Measurements from ENCODE around the gene ZNRF3.

The ZNRF3 gene

DNA sequence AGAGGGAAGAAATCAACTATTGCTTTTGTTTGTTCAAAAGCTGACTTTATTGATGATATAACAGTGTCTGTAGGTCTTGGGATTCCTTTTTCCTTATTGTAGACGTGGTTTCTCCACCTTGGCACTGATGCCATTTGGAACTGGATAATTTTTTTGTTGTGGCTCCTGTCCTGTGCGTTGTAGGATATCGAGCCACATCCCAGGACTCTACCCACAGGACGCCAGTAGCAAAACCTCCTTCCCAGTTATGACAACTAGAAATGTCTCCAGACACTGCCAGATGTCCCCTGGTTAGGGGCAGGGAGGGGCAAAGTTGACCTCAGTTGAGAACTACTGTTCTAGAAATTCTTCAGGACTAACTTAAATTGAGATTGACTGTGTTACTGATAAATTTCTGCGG is 45.8 kb downstream of the ZNRF3 start:
- no peak overlapping the region for H3K27ac ChIP-seq (ENCODE audit: low read depth, low read length)

GRCh38 chr22:28930357-28931007 is 47.1 kb downstream of the ZNRF3 start:
- Histone ChIP-seq H3K27me3 (ENCODE audit: control insufficient read depth in 1 of 2, insufficient read depth in 2 of 2, low read length in 2 of 2) (no peaks in the 10 kb centered on the region), H3K9me3 (ENCODE audit: control insufficient read depth in 1 of 2, low read length in 2 of 2) (no peaks in the 10 kb centered on the region), H3K4me3 (ENCODE audit: low read depth in 1 of 2, low read length in 2 of 2) (no peak overlapping the region), H3K27ac (ENCODE audit: low read depth, low read length) (no peak overlapping the region), H3K4me1 (ENCODE audit: control insufficient read depth in 1 of 2, insufficient read depth in 2 of 2, low read length in 2 of 2) (peaks cover 38 to 43% of the 10 kb centered on the region in 2 donors), H3K9ac (ENCODE audit: low read depth in 1 of 2, low read length in 2 of 2) (no peak overlapping the region), H3K36me3 (ENCODE audit: control insufficient read depth in 1 of 2, insufficient read depth in 2 of 2, low read length in 2 of 2) (no peaks in the 10 kb centered on the region)

More for the DNA sequence above, 45.8 kb downstream of the ZNRF3 start:
- no peak overlapping the region for H3K4me3 ChIP-seq (ENCODE audit: low read depth in 1 of 2, low read length in 2 of 2)
- no peaks in the 10 kb centered on the region for H3K27me3 ChIP-seq (ENCODE audit: control insufficient read depth in 1 of 2, insufficient read depth in 2 of 2, low read length in 2 of 2)
- H3K9me3 ChIP-seq (ENCODE audit: control insufficient read depth in 1 of 2, low read length in 2 of 2) = no peaks in the 10 kb centered on the region
- no peak overlapping the region for H3K9ac ChIP-seq (ENCODE audit: low read depth in 1 of 2, low read length in 2 of 2)
- no peaks in the 10 kb centered on the region for H3K36me3 ChIP-seq (ENCODE audit: control insufficient read depth in 1 of 2, insufficient read depth in 2 of 2, low read length in 2 of 2)
- peaks cover 40 to 43% of the 10 kb centered on the region in 2 donors for H3K4me1 ChIP-seq (ENCODE audit: control insufficient read depth in 1 of 2, insufficient read depth in 2 of 2, low read length in 2 of 2)

- peaks cover 38 to 43% of the 10 kb centered on the region in 2 donors for H3K4me1 ChIP-seq (ENCODE audit: control insufficient read depth in 1 of 2, insufficient read depth in 2 of 2, low read length in 2 of 2)
- H3K9ac ChIP-seq (ENCODE audit: low read depth in 1 of 2, low read length in 2 of 2) = no peak overlapping the region
- no peaks in the 10 kb centered on the region for H3K27me3 ChIP-seq (ENCODE audit: control insufficient read depth in 1 of 2, insufficient read depth in 2 of 2, low read length in 2 of 2)
- H3K36me3 ChIP-seq (ENCODE audit: control insufficient read depth in 1 of 2, insufficient read depth in 2 of 2, low read length in 2 of 2) = no peaks in the 10 kb centered on the region
- H3K9me3 ChIP-seq (ENCODE audit: control insufficient read depth in 1 of 2, low read length in 2 of 2) = no peaks in the 10 kb centered on the region
- H3K4me3 ChIP-seq (ENCODE audit: low read depth in 1 of 2, low read length in 2 of 2) = peak overlapping the region in 1 of 2 donors; percentile 30
- no peak overlapping the region for H3K27ac ChIP-seq (ENCODE audit: low read depth, low read length)
Observed at GRCh38 chr22:28931844-28932567, 48.6 kb downstream of the ZNRF3 start.

DNA sequence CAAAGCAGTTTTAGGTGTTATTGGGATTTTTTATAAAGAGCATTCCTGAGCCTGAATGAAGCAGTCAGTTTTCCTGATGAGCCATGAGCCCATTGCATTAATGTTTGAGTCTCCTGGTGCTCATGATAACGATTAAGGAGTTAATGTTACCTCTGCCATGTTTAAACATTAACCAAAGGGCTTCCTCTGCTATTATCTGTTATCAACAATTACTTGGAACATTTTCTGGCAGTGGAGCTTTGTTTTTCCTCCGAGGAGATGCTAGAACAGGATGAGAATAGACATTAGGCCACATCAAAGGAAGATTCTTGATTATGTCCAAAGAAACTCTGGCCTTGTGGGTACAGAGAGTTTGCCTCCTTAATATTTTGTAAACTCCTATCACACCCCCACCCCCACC is 49.9 kb downstream of the ZNRF3 start:
- Histone ChIP-seq H3K36me3 (ENCODE audit: control insufficient read depth in 1 of 2, insufficient read depth in 2 of 2, low read length in 2 of 2) (no peaks in the 10 kb centered on the region), H3K27me3 (ENCODE audit: control insufficient read depth in 1 of 2, insufficient read depth in 2 of 2, low read length in 2 of 2) (no peaks in the 10 kb centered on the region), H3K27ac (ENCODE audit: low read depth, low read length) (no peak overlapping the region), H3K4me1 (ENCODE audit: control insufficient read depth in 1 of 2, insufficient read depth in 2 of 2, low read length in 2 of 2) (peaks cover 39 to 44% of the 10 kb centered on the region in 2 donors), H3K9ac (ENCODE audit: low read depth in 1 of 2, low read length in 2 of 2) (no peak overlapping the region), H3K4me3 (ENCODE audit: low read depth in 1 of 2, low read length in 2 of 2) (no peak overlapping the region), H3K9me3 (ENCODE audit: control insufficient read depth in 1 of 2, low read length in 2 of 2) (no peaks in the 10 kb centered on the region)

DNA sequence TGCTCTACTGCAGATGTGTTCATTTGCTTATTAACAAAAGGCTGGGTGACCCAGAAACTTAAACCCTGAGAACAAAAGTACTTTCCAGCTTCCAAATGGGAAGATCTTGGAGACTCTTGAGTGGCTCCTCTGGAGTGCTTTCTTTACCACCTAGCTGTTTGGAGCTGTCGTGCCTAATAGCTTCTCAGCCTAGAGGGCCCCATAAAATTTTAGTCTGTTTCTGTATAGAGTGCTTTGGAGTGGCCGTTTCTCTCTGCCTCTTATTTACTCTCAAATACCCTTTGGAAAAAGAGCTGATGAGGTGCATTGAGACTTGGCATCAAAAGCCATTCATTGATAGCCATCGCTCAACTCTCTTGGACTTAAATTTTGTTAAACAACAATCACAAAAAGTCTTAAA is 50.7 kb downstream of the ZNRF3 start:
- Histone ChIP-seq H3K27ac (ENCODE audit: low read depth, low read length) (no peak overlapping the region), H3K9me3 (ENCODE audit: control insufficient read depth in 1 of 2, low read length in 2 of 2) (no peaks in the 10 kb centered on the region), H3K36me3 (ENCODE audit: control insufficient read depth in 1 of 2, insufficient read depth in 2 of 2, low read length in 2 of 2) (no peaks in the 10 kb centered on the region), H3K27me3 (ENCODE audit: control insufficient read depth in 1 of 2, insufficient read depth in 2 of 2, low read length in 2 of 2) (no peaks in the 10 kb centered on the region), H3K4me1 (ENCODE audit: control insufficient read depth in 1 of 2, insufficient read depth in 2 of 2, low read length in 2 of 2) (peaks cover 44 to 48% of the 10 kb centered on the region in 2 donors), H3K9ac (ENCODE audit: low read depth in 1 of 2, low read length in 2 of 2) (no peak overlapping the region), H3K4me3 (ENCODE audit: low read depth in 1 of 2, low read length in 2 of 2) (no peak overlapping the region)

- Histone ChIP-seq H3K9ac (ENCODE audit: low read depth in 1 of 2, low read length in 2 of 2) (no peak overlapping the region), H3K4me1 (ENCODE audit: control insufficient read depth in 1 of 2, insufficient read depth in 2 of 2, low read length in 2 of 2) (peaks cover 43 to 44% of the 10 kb centered on the region in 2 donors), H3K4me3 (ENCODE audit: low read depth in 1 of 2, low read length in 2 of 2) (no peak overlapping the region), H3K9me3 (ENCODE audit: control insufficient read depth in 1 of 2, low read length in 2 of 2) (no peaks in the 10 kb centered on the region), H3K27ac (ENCODE audit: low read depth, low read length) (no peak overlapping the region), H3K27me3 (ENCODE audit: control insufficient read depth in 1 of 2, insufficient read depth in 2 of 2, low read length in 2 of 2) (no peaks in the 10 kb centered on the region), H3K36me3 (ENCODE audit: control insufficient read depth in 1 of 2, insufficient read depth in 2 of 2, low read length in 2 of 2) (no peaks in the 10 kb centered on the region)
Observed at GRCh38 chr22:28935140-28935539, 51.8 kb downstream of the ZNRF3 start.

DNA sequence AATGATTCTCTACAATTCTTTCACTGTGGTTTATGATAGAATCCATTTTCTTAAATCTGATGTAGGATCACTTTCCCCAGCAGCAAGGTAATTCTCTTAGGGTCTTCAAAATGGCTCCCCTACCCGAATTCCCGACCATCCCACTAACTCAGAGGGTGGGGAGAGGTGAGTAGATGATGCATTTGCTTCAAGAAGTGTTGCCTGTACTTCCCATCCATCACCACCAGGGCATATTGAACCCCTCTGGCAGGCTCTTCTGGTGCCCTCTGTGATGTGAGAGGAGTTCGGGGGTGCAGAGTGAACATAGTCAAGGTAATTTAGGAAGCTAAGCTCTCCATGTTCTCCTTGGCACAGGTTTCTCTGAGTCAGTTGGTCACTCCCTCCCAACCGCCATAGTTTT is 52.3 kb downstream of the ZNRF3 start:
- peaks cover 39 to 41% of the 10 kb centered on the region in 2 donors for H3K4me1 ChIP-seq (ENCODE audit: control insufficient read depth in 1 of 2, insufficient read depth in 2 of 2, low read length in 2 of 2)
- no peaks in the 10 kb centered on the region for H3K9me3 ChIP-seq (ENCODE audit: control insufficient read depth in 1 of 2, low read length in 2 of 2)
- H3K27ac ChIP-seq (ENCODE audit: low read depth, low read length) = no peak overlapping the region
- H3K4me3 ChIP-seq (ENCODE audit: low read depth in 1 of 2, low read length in 2 of 2) = no peak overlapping the region
- H3K36me3 ChIP-seq (ENCODE audit: control insufficient read depth in 1 of 2, insufficient read depth in 2 of 2, low read length in 2 of 2) = no peaks in the 10 kb centered on the region
- no peak overlapping the region for H3K9ac ChIP-seq (ENCODE audit: low read depth in 1 of 2, low read length in 2 of 2)
- no peaks in the 10 kb centered on the region for H3K27me3 ChIP-seq (ENCODE audit: control insufficient read depth in 1 of 2, insufficient read depth in 2 of 2, low read length in 2 of 2)

DNA sequence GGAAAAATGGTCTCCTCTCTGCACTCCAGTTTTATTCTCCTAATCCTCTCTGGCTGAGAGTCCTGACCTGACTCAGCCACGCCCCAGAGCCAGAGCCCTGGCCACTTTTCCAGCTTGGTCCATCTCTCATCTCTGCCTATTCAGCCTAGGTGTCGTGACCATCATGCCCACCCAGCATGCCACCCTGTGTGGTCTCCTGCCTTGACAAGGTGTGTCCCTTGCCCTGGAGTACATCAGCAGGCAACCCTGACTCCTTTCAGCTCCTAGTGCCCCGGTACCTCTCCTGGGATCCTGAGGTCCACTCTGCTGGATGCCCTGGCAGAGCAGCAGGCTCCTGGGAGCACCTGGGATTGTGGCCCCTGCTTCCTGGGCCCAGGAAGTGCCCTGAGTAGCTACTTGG is 52.8 kb downstream of the ZNRF3 start:
- Histone ChIP-seq H3K27me3 (ENCODE audit: control insufficient read depth in 1 of 2, insufficient read depth in 2 of 2, low read length in 2 of 2) (no peaks in the 10 kb centered on the region), H3K27ac (ENCODE audit: low read depth, low read length) (no peak overlapping the region), H3K9me3 (ENCODE audit: control insufficient read depth in 1 of 2, low read length in 2 of 2) (no peaks in the 10 kb centered on the region), H3K36me3 (ENCODE audit: control insufficient read depth in 1 of 2, insufficient read depth in 2 of 2, low read length in 2 of 2) (no peaks in the 10 kb centered on the region), H3K9ac (ENCODE audit: low read depth in 1 of 2, low read length in 2 of 2) (no peak overlapping the region), H3K4me3 (ENCODE audit: low read depth in 1 of 2, low read length in 2 of 2) (no peak overlapping the region), H3K4me1 (ENCODE audit: control insufficient read depth in 1 of 2, insufficient read depth in 2 of 2, low read length in 2 of 2) (peaks cover 35 to 40% of the 10 kb centered on the region in 2 donors)

- Histone ChIP-seq H3K9me3 (ENCODE audit: control insufficient read depth in 1 of 2, low read length in 2 of 2) (no peaks in the 10 kb centered on the region), H3K4me1 (ENCODE audit: control insufficient read depth in 1 of 2, insufficient read depth in 2 of 2, low read length in 2 of 2) (peaks cover 31 to 36% of the 10 kb centered on the region in 2 donors)
Observed at GRCh38 chr22:28937206-28938025, 54.0 kb downstream of the ZNRF3 start.

DNA sequence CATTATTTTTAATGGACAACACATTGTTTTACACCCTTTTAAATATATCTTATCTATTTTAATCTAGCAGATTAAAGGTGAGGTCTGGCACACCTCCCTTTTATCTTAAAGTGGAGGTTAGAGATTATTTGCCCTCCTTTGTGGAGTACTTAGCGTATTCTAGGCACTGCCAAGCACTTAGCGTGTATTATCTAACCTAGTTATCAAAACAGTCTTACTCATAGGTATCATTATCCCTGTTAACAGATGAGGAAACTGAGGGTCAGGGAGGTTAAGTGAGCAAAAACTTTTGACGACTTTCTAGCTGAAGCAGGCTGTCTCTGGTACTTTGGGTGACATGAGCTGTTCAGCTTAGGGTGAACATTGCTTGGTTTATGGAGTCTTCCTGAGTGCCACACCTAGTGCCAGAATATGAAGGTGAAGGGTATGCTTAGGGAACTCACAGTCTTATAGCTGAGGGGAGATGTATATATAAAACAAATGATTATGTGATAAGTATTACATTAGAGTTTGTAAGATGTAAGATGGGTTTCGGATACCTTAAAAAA is 55.0 kb downstream of the ZNRF3 start:
- Histone ChIP-seq H3K27ac (ENCODE audit: low read depth, low read length) (no peak overlapping the region), H3K4me1 (ENCODE audit: control insufficient read depth in 1 of 2, insufficient read depth in 2 of 2, low read length in 2 of 2) (peaks cover 26 to 37% of the 10 kb centered on the region in 2 donors), H3K4me3 (ENCODE audit: low read depth in 1 of 2, low read length in 2 of 2) (no peak overlapping the region), H3K9me3 (ENCODE audit: control insufficient read depth in 1 of 2, low read length in 2 of 2) (no peaks in the 10 kb centered on the region), H3K36me3 (ENCODE audit: control insufficient read depth in 1 of 2, insufficient read depth in 2 of 2, low read length in 2 of 2) (no peaks in the 10 kb centered on the region), H3K9ac (ENCODE audit: low read depth in 1 of 2, low read length in 2 of 2) (no peak overlapping the region), H3K27me3 (ENCODE audit: control insufficient read depth in 1 of 2, insufficient read depth in 2 of 2, low read length in 2 of 2) (no peaks in the 10 kb centered on the region)

More at GRCh38 chr22:28937206-28938025, 54.0 kb downstream of the ZNRF3 start:
- Histone ChIP-seq H3K4me3 (ENCODE audit: low read depth in 1 of 2, low read length in 2 of 2) (no peak overlapping the region), H3K9ac (ENCODE audit: low read depth in 1 of 2, low read length in 2 of 2) (no peak overlapping the region), H3K36me3 (ENCODE audit: control insufficient read depth in 1 of 2, insufficient read depth in 2 of 2, low read length in 2 of 2) (no peaks in the 10 kb centered on the region), H3K27me3 (ENCODE audit: control insufficient read depth in 1 of 2, insufficient read depth in 2 of 2, low read length in 2 of 2) (no peaks in the 10 kb centered on the region), H3K27ac (ENCODE audit: low read depth, low read length) (no peak overlapping the region)

Data from duodenal mucosa (tissue), 2 donors.